Parathyroid adenoma (tissue), 2 donors: Measurements from ENCODE around the gene GLG1.
"Not testable (repeated sequence)": the region's sequence is repeated elsewhere in the genome, so short reads cannot be mapped to it uniquely, and the experiment has no call there.

Experiments used
- H2AFZ ChIP-seq: fragments of 300-600 bp; sonication (generic); one replicate; pipeline ENCODE4 v1.7.0; 2017; ENCODE audit warnings: antibody characterized with exemption, mild to moderate bottlenecking
- H3K27ac ChIP-seq: fragments of 300-600 bp; sonication (generic); one replicate; pipeline ENCODE4 v1.7.0; 2017
- H3K27me3 ChIP-seq: fragments of 300-600 bp; sonication (generic); one replicate; pipeline ENCODE4 v1.7.0; 2017; ENCODE audit warnings: low read length; ENCODE audit not compliant: control insufficient read depth, insufficient read depth
- H3K36me3 ChIP-seq: fragments of 300-600 bp; sonication (generic); one replicate; pipeline ENCODE4 v1.7.0; 2017; ENCODE audit warnings: low read length; ENCODE audit not compliant: control insufficient read depth, insufficient read depth
- H3K4me1 ChIP-seq: fragments of 300-600 bp; sonication (generic); one replicate; pipeline ENCODE4 v1.7.0; 2017; ENCODE audit warnings: control low read depth
- H3K4me2 ChIP-seq: fragments of 300-600 bp; sonication (generic); one replicate; pipeline ENCODE4 v1.7.0; 2017; ENCODE audit warnings: low read length
- H3K4me3 ChIP-seq: fragments of 300-600 bp; sonication (generic); one replicate; pipeline ENCODE4 v1.7.0; 2017; ENCODE audit warnings: low read depth, low read length
- H3K79me2 ChIP-seq: fragments of 300-600 bp; sonication (generic); one replicate; pipeline ENCODE4 v1.7.0; 2017; ENCODE audit warnings: control low read depth
- H3K9ac ChIP-seq: fragments of 300-600 bp; sonication (generic); one replicate; pipeline ENCODE4 v1.7.0; 2017; ENCODE audit warnings: mild to moderate bottlenecking
- H3K9me3 ChIP-seq: fragments of 300-600 bp; sonication (generic); one replicate; pipeline ENCODE4 v1.7.0; 2017; ENCODE audit warnings: low read length; ENCODE audit not compliant: control insufficient read depth
- TF ChIP-seq, protein P1 (sequence below): fragments of 300-600 bp; sonication (generic); IDR thresholded peaks from one replicate; pipeline ENCODE4 v1.7.0; 2017; ENCODE audit warnings: antibody characterized with exemption, mild to moderate bottlenecking
- donor health status: primary hyperparathyroidism.

The GLG1 gene

DNA sequence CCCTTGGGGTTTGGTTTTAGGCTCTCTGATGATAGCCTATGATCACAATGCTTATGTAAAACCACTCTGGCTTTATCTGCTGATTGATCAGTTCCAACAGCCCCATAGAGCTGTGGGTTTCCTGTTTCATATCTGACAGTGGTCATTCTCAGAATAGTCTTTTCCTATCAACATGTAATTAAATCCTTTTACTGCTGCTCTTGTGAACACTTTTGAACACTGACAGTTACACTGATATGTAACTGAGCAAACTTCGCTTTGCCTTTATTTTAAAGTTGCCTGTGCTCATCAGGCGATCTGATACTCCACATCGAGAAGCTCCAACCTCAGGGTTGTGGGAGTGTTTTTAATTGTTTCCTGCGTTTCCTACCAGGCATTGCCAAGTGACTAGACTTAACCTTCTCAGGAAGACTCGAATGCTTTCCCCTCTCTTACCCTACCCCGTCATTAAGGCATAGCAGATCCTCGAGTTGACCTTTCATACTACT is 168.4 kb downstream of the GLG1 start:
- H3K27ac ChIP-seq = peak overlapping the region; percentile 54
- H3K9ac ChIP-seq = no peak overlapping the region
- H3K4me3 ChIP-seq = no peak overlapping the region
- no peak overlapping the region for H2AFZ ChIP-seq
- no peaks in the 10 kb centered on the region for H3K27me3 ChIP-seq
- H3K4me2 ChIP-seq = no peak overlapping the region
- no peaks in the 10 kb centered on the region for H3K9me3 ChIP-seq
- H3K36me3 ChIP-seq = no peaks in the 10 kb centered on the region
- TF ChIP-seq, protein P1, sequence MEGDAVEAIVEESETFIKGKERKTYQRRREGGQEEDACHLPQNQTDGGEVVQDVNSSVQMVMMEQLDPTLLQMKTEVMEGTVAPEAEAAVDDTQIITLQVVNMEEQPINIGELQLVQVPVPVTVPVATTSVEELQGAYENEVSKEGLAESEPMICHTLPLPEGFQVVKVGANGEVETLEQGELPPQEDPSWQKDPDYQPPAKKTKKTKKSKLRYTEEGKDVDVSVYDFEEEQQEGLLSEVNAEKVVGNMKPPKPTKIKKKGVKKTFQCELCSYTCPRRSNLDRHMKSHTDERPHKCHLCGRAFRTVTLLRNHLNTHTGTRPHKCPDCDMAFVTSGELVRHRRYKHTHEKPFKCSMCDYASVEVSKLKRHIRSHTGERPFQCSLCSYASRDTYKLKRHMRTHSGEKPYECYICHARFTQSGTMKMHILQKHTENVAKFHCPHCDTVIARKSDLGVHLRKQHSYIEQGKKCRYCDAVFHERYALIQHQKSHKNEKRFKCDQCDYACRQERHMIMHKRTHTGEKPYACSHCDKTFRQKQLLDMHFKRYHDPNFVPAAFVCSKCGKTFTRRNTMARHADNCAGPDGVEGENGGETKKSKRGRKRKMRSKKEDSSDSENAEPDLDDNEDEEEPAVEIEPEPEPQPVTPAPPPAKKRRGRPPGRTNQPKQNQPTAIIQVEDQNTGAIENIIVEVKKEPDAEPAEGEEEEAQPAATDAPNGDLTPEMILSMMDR = no peak
- H3K79me2 ChIP-seq = no peaks in the 10 kb centered on the region
- peaks cover 8% of the 10 kb centered on the region for H3K4me1 ChIP-seq

DNA sequence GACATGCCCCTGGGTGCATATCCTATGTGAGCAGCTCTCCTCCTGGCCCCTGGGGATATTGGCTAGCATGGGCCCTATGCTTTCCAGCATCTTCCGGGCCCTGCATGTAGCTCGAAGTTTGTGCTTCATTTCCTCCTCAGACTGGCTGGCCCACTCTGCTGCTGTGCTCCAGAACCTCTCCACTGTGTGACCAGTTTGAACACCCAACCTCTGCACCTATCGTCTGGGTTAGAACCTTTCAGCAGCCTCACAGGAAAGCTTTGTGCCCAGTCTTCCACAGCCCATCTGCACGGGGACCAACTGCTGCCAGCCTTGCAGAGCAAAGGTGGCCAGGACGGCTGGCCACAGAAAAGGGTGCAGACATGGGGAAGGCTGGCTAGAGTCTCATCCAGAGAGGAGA is 175.4 kb downstream of the GLG1 start:
- Histone ChIP-seq H3K4me3 (no peak overlapping the region), H3K79me2 (no peaks in the 10 kb centered on the region), H3K27ac (no peak overlapping the region), H3K4me1 (no peaks in the 10 kb centered on the region), H3K4me2 (no peak overlapping the region), H3K9me3 (no peaks in the 10 kb centered on the region), H2AFZ (no peak overlapping the region), H3K9ac (no peak overlapping the region), H3K36me3 (no peaks in the 10 kb centered on the region), H3K27me3 (no peaks in the 10 kb centered on the region)
- TF ChIP-seq, protein P1 = no peak

GRCh38 chr16:74430036-74430712 is 176.7 kb downstream of the GLG1 start:
- not testable (repeated sequence) for H3K27me3 ChIP-seq

DNA sequence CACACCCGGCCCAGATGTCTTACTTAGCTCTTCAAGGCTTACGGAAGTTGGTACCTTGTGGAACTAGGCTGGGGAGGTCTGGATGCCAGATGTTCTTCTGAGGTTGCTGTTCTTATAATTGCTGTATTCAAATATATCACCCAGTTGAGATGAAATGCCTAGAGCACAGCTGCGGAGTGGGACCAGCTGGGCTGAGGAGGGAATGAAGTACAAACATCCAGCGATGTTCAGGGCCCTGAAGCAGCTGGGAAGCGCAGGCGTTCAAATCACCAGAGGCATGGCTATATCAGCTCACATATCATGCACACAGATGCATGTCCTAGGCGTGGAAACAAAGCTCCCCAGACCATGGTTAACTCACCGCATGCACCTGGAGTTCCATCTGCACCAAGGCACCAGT is 178.4 kb downstream of the GLG1 start:
- not testable (repeated sequence) for H3K4me2 ChIP-seq, H3K36me3 ChIP-seq, H3K27me3 ChIP-seq, H3K9ac ChIP-seq, H3K79me2 ChIP-seq, H3K4me3 ChIP-seq, H3K4me1 ChIP-seq, H2AFZ ChIP-seq, H3K9me3 ChIP-seq, H3K27ac ChIP-seq

More at GRCh38 chr16:74430036-74430712, 176.7 kb downstream of the GLG1 start:
- H3K9ac ChIP-seq, H3K9me3 ChIP-seq, H3K4me2 ChIP-seq, H3K36me3 ChIP-seq, H3K79me2 ChIP-seq, H3K27ac ChIP-seq, H3K4me3 ChIP-seq, H3K4me1 ChIP-seq, H2AFZ ChIP-seq: not testable (repeated sequence)
- TF ChIP-seq, protein P1 = peak; percentile 77

DNA sequence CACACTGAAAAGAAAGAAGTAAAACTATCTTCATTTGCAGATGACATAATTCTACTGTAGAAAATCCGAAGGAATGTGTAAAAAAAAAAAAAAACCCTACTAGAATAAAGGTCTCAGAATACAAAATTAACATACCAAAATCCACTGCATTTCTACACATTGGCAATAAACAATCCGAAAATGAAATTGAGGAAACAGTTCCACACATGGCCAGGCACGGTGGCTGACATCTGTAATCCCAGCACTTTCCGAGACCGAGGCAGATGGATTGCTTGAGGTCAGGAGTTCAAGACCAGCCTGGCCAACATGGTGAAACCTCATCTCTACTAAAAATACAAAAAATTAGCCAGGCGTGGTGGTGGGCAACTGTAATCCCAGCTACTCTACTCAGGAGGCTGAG is 181.2 kb downstream of the GLG1 start:
- H3K4me1 ChIP-seq, H3K9ac ChIP-seq, H2AFZ ChIP-seq, H3K4me3 ChIP-seq, H3K36me3 ChIP-seq, H3K79me2 ChIP-seq, H3K9me3 ChIP-seq, H3K27ac ChIP-seq, H3K4me2 ChIP-seq, H3K27me3 ChIP-seq: not testable (repeated sequence)

DNA sequence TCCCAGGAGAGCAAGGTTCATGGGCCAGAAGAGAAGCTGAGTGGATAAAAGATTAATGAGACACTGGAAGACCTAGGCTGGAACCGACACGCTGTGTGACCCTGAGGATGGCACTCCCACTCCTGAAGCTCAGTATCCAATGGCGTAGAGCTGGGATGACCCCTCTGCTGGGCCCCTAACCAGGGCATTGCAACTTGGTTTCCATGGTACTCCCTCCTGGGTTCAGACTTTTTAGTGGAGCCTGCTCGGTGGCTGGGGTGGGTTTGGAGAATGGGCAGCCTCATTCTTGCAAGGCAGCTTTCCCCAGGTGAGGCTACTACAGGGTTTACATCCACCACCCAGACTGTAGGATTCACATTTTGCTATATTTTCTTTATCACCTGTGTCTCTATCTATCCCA is 183.2 kb downstream of the GLG1 start:
- H3K27me3 ChIP-seq, H3K4me1 ChIP-seq, H2AFZ ChIP-seq: not testable (repeated sequence)

DNA sequence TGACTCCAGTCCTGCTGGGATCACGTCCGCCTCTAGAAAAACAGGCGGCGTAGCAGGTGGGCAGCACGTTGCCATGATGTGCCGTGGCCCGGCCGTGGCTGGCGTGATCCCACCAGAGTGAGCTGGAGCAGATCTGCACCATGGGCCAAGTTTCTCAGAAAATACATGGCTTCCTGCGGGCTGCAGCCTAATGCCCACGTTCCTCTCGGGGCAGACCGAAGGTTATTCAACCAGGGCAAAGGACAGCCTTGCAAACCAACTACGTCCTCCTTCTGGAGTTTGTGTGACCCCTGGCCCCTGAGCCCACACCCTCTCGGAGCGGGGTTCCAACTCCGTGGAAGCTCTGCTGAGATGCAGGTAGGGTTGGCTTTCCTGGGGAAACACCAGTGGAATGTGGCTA is 184.8 kb downstream of the GLG1 start:
- H3K27ac ChIP-seq, H3K9ac ChIP-seq, H3K36me3 ChIP-seq, H3K79me2 ChIP-seq, H3K27me3 ChIP-seq, H2AFZ ChIP-seq, H3K4me3 ChIP-seq, H3K4me2 ChIP-seq, H3K9me3 ChIP-seq, H3K4me1 ChIP-seq: not testable (repeated sequence)

More for the DNA sequence above, 183.2 kb downstream of the GLG1 start:
- not testable (repeated sequence) for H3K27ac ChIP-seq, H3K9ac ChIP-seq, H3K4me3 ChIP-seq, H3K36me3 ChIP-seq, H3K79me2 ChIP-seq, H3K4me2 ChIP-seq, H3K9me3 ChIP-seq

DNA sequence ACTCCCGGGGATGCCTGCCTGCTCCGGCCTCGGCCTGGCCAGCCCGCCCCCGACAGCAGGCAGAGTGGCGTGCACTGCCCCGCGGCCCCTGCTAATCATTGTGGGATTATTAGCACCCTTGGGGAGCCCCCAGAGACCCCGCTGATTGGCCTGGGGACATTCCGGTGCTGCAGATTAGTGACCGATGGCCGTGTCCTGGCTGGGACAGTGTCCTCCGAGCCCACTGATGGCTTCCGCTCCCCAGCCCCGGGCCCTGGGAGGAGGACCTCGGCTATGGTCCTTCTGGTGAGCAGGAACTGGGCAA is 185.5 kb downstream of the GLG1 start:
- not testable (repeated sequence) for H3K9me3 ChIP-seq, H2AFZ ChIP-seq, H3K4me3 ChIP-seq, H3K79me2 ChIP-seq, H3K27ac ChIP-seq, H3K4me1 ChIP-seq, H3K27me3 ChIP-seq, H3K9ac ChIP-seq, H3K4me2 ChIP-seq, H3K36me3 ChIP-seq
